GM12878 (cell line): ENCODE data around the gene CNOT11. TPM values are rescaled to one million over a fixed set of nuclear protein-coding genes. Genes with fewer than 3 reads are reported as not detected.

Experiments
- ATAC-seq: fragments of 200-7000 bp; cut with Tn5 transposase; 3 replicates; pipeline ENCODE4 v1.9.1; 2020; ENCODE audit warnings: mild to moderate bottlenecking, moderate library complexity
- BruUV-seq: library from RNA; stranded (reverse); fragments of 400-500 nt; replicated peaks from 2 replicates; lab custom pipeline; 2021; lab: Mats Ljungman, UMichigan
- CTCF ChIA-PET: fragments of 300-600 bp; sonication (Branson Sonifier 250); formaldehyde crosslinking; extraction: SDS; loops from one replicate; lab custom pipeline; 2021; ENCODE audit warnings: inconsistent platforms; lab: Yijun Ruan, JAX
- POLR2A ChIA-PET: fragments of 350-600 bp; formaldehyde crosslinking; extraction: SDS; loops from one replicate; lab custom pipeline; 2021; ENCODE audit warnings: inconsistent platforms; lab: Charles Lee
- RAD21 ChIA-PET: fragments of 300-600 bp; sonication (Branson Sonifier 250); formaldehyde crosslinking; loops from one replicate; lab custom pipeline; 2023; ENCODE audit warnings: antibody characterized with exemption; ENCODE audit not compliant: unreplicated experiment; lab: Charles Lee
- SMC1A ChIA-PET: fragments of 300-600 bp; sonication (Branson Sonifier 250); formaldehyde crosslinking; loops from one replicate; lab custom pipeline; 2023; ENCODE audit not compliant: unreplicated experiment, uncharacterized antibody; lab: Charles Lee
- DNase-seq: peaks from one replicate; pipeline ENCODE4 v3.0.0-alpha.2; 2011; ENCODE audit warnings: low read depth, low spot score
- FAIRE-seq: peaks from 3 replicates; lab custom pipeline; 2011; peaks lifted over from hg19 to GRCh38; lab: Jason Lieb, UNC
- H2AFZ ChIP-seq: 2 replicates; pipeline ENCODE4 v1.6.0; 2011; ENCODE audit warnings: low read depth, low read length, control low read depth; ENCODE audit not compliant: control insufficient read depth
- H3K27ac ChIP-seq: 2 replicates; pipeline ENCODE4 v1.5.1; 2011; ENCODE audit warnings: control low read depth; ENCODE audit not compliant: control insufficient read depth, insufficient read depth
- H3K27me3 ChIP-seq, 2 experiments: replicated peaks in 1 of 2; 2 replicates each; pipeline versions ENCODE4 v1.6.0 to v1.6.1; 2011; ENCODE audit warnings: low read length in 1 of 2; ENCODE audit not compliant: control insufficient read depth in 2 of 2, insufficient read depth in 2 of 2
- H3K36me3 ChIP-seq, 2 experiments: 2 replicates each; pipeline ENCODE4 v1.5.1; 2011; ENCODE audit warnings: low read length in 1 of 2; ENCODE audit not compliant: control insufficient read depth in 2 of 2, insufficient read depth in 2 of 2
- H3K4me1 ChIP-seq: 2 replicates; pipeline ENCODE4 v1.6.1; 2011; ENCODE audit warnings: mild to moderate bottlenecking, low read length, moderate library complexity, mixed read lengths; ENCODE audit not compliant: control insufficient read depth, insufficient read depth
- H3K4me2 ChIP-seq: 2 replicates; pipeline ENCODE4 v1.6.0; 2011; ENCODE audit warnings: control low read depth; ENCODE audit not compliant: control insufficient read depth, insufficient read depth
- H3K4me3 ChIP-seq: fragments of 200-600 bp; sonication (generic); 2 replicates; pipeline ENCODE4 v1.5.1; 2016
- H3K79me2 ChIP-seq: 2 replicates; pipeline ENCODE4 v1.6.0; 2011; ENCODE audit warnings: low read length; ENCODE audit not compliant: control insufficient read depth, insufficient read depth
- H3K9ac ChIP-seq: 2 replicates; pipeline ENCODE4 v1.8.0; 2011; ENCODE audit warnings: low read length, control low read depth, mixed read lengths; ENCODE audit not compliant: control insufficient read depth, insufficient read depth
- H3K9me3 ChIP-seq: replicated peaks from 3 replicates; pipeline ENCODE4 v1.5.1; 2011; ENCODE audit warnings: mild to moderate bottlenecking, low read length; ENCODE audit not compliant: control insufficient read depth, insufficient read depth
- H4K20me1 ChIP-seq: 2 replicates; pipeline ENCODE4 v1.6.0; 2011; ENCODE audit not compliant: control insufficient read depth, insufficient read depth
- EED ChIP-seq: sonication (generic); IDR thresholded peaks from 2 replicates; pipeline ENCODE4 v1.6.1; 2016; ENCODE audit warnings: antibody characterized with exemption, low read depth
- MEF2A ChIP-seq: IDR thresholded peaks from 2 replicates; pipeline ENCODE4 v1.6.1; 2011; ENCODE audit warnings: low read depth, mild to moderate bottlenecking, low read length, moderate library complexity; ENCODE audit not compliant: insufficient read depth
- MTA3 ChIP-seq: IDR thresholded peaks from 2 replicates; pipeline ENCODE4 v1.6.1; 2012; ENCODE audit warnings: low read length, inconsistent platforms, borderline replicate concordance
- PAX5 ChIP-seq: IDR thresholded peaks from 2 replicates; pipeline ENCODE4 v1.6.1; 2011; ENCODE audit warnings: low read depth, low read length, borderline replicate concordance
- PML ChIP-seq: IDR thresholded peaks from 2 replicates; pipeline ENCODE4 v1.6.1; 2012; ENCODE audit warnings: low read length, inconsistent platforms
- RELB ChIP-seq: fragments of 450-650 bp; IDR thresholded peaks from 2 replicates; pipeline ENCODE4 v1.6.1; 2017; ENCODE audit warnings: low read depth, mild to moderate bottlenecking, moderate library complexity
- REST ChIP-seq: IDR thresholded peaks from 2 replicates; pipeline ENCODE4 v1.6.1; 2012; ENCODE audit warnings: mild to moderate bottlenecking, low read depth, low read length
- RFX5 ChIP-seq: IDR thresholded peaks from 2 replicates; pipeline ENCODE4 v1.6.1; 2011; ENCODE audit warnings: low read depth, low read length, improper control_type of control experiment
- WGBS: methylation state at CpG from one replicate; pipeline ENCODE4 v1.1.6; 2016; ENCODE audit warnings: low lambda C conversion rate; ENCODE audit not compliant: insufficient replicate concordance, insufficient coverage; ENCODE audit errors: missing lambda C conversion rate; 5-methylcytosine and 5-hydroxymethylcytosine counted together
- in situ Hi-C: fragments of 300-500 bp; cut with MboI; formaldehyde crosslinking; loops from 9 replicates; pipeline ENCODE4 v1.14.3; 2018; ENCODE audit warnings: mixed read lengths
- intact Hi-C: fragments of 100-400 bp; cut with micrococcal nuclease; formaldehyde crosslinking; loops from one replicate; pipeline ENCODE4 v1.14.2; 2022; ENCODE audit not compliant: unreplicated experiment
- polyA plus RNA-seq, 11 experiments: library from polyadenylated mRNA; depleted of rRNA in 4 of 11; unstranded in 6 of 11; stranded (reverse) in 5 of 11; fragments of >200 nt; fragmentation: Nextera tagmentation in 4 of 11; fragmentation: Illumina TruSeq in 1 of 11; extraction: Ambion mirVana in 4 of 11; extraction: Trizol in 1 of 11; gene quantifications; 1 replicate in 1 of 11; 2 replicates in 10 of 11; pipeline versions ENCODE4 v1.2.1 to v1.2.3, GENCODE V29; 2011 to 2016; ENCODE audit warnings: inconsistent platforms in 2 of 11, missing spikeins in 2 of 11, low read depth in 1 of 11
- total RNA-seq, 4 experiments: library from RNA; depleted of rRNA in 3 of 4; stranded (reverse); fragments of >200 nt in 3 of 4; fragmentation: Illumina TruSeq in 1 of 4; extraction: Trizol in 1 of 4; gene quantifications; 2 replicates each; pipeline versions ENCODE4 v1.2.1 to v1.2.3, GENCODE V29; 2013 to 2021
- TF ChIP-seq, protein P1 (sequence below), 3 experiments: IDR thresholded peaks in 2 of 3; conservative IDR thresholded peaks in 1 of 3; 2 replicates each; pipeline ENCODE4 v1.5.1; 2011; ENCODE audit warnings: low read depth in 3 of 3, low read length in 3 of 3, mild to moderate bottlenecking in 3 of 3, control low read depth in 2 of 3, moderate library complexity in 2 of 3, inconsistent platforms in 1 of 3, mixed read lengths in 1 of 3; ENCODE audit not compliant: control insufficient read depth in 2 of 3, insufficient read depth in 1 of 3; ENCODE audit errors: extremely low read depth in 1 of 3

The CNOT11 gene
- total and polyA plus RNA-seq, 10 of the 15 experiments (the other 5 are each of a cell fraction or from before 2014, with no cell fraction given) = 10.8 to 111 (median 50.5) TPM

- CTCF ChIA-PET = no interaction called here
Measured at GRCh38 chr2:101278925-101279324, 26.2 kb downstream of the CNOT11 start.

GRCh38 chr2:101281482-101281881, 28.8 kb downstream of the CNOT11 start:
- Histone ChIP-seq H3K4me3 (no peak overlapping the region), H2AFZ (no peak overlapping the region), H3K4me1 (no peaks in the 10 kb centered on the region), H3K27ac (no peak overlapping the region), H3K9ac (no peak overlapping the region), H3K79me2 (no peaks in the 10 kb centered on the region), H3K27me3 (no peaks in the 10 kb centered on the region), H3K4me2 (no peak overlapping the region), H3K36me3 (peaks cover 11 to 19% of the 10 kb centered on the region in 2 experiments; a peak in 3 of 4 replicates), H3K9me3 (no peaks in the 10 kb centered on the region), H4K20me1 (no peaks in the 10 kb centered on the region)
- DNase-seq (no peak), FAIRE-seq (no peak), ATAC-seq (no peak)
- in situ Hi-C loops = no loop called here
- no TSS peak for BruUV-seq
- intact Hi-C loops = no loop called here
- ChIA-PET RAD21 (no interaction called here), CTCF (interaction anchor here (0.6 to 2.4 kb wide), 4 partner anchors 10 to 312 kb away, joined by 3 to 8 read pairs (median 4); no protein-coding TSS in a partner anchor), SMC1A (interaction anchor here (0.9 to 2.1 kb wide), 5 partner anchors 10 to 40 kb away, joined by 3 to 9 read pairs (median 4); no protein-coding TSS in a partner anchor), POLR2A (no interaction called here)
- WGBS = 94% methylated on average over 4 of the region's 4 CpGs
- TF ChIP-seq PAX5 (no peak), MEF2A (no peak), REST (no peak), RELB (no peak), RFX5 (no peak), PML (no peak)

More at GRCh38 chr2:101278925-101279324, 26.2 kb downstream of the CNOT11 start:
- no peak for FAIRE-seq
- H3K9ac ChIP-seq = no peak overlapping the region
- no peaks in the 10 kb centered on the region for H3K27me3 ChIP-seq
- no peak overlapping the region for H2AFZ ChIP-seq
- intact Hi-C loops (no loop called here), in situ Hi-C loops (no loop called here)
- H4K20me1 ChIP-seq = no peaks in the 10 kb centered on the region
- peaks cover 11 to 13% of the 10 kb centered on the region in 2 experiments; a peak in 3 of 4 replicates for H3K36me3 ChIP-seq
- H3K9me3 ChIP-seq = no peaks in the 10 kb centered on the region
- no TSS peak for BruUV-seq
- ChIA-PET RAD21 (no interaction called here), SMC1A (interaction anchor here (1.3 kb wide), 1 partner anchor 20 kb away, joined by 3 read pairs; no protein-coding TSS in a partner anchor), POLR2A (interaction anchor here (1.4 kb wide), 1 partner anchor 15 kb away, joined by 4 read pairs; no protein-coding TSS in a partner anchor)
- no peak overlapping the region for H3K4me3 ChIP-seq
- no peak overlapping the region for H3K27ac ChIP-seq
- 97% methylated on average over 3 of the region's 3 CpGs for WGBS
- DNase-seq = no peak
- ATAC-seq = no peak
- H3K4me2 ChIP-seq = no peak overlapping the region
- no peaks in the 10 kb centered on the region for H3K79me2 ChIP-seq
- no peaks in the 10 kb centered on the region for H3K4me1 ChIP-seq
- TF ChIP-seq MTA3 (no peak), EED (no peak)
- TF ChIP-seq, protein P1, sequence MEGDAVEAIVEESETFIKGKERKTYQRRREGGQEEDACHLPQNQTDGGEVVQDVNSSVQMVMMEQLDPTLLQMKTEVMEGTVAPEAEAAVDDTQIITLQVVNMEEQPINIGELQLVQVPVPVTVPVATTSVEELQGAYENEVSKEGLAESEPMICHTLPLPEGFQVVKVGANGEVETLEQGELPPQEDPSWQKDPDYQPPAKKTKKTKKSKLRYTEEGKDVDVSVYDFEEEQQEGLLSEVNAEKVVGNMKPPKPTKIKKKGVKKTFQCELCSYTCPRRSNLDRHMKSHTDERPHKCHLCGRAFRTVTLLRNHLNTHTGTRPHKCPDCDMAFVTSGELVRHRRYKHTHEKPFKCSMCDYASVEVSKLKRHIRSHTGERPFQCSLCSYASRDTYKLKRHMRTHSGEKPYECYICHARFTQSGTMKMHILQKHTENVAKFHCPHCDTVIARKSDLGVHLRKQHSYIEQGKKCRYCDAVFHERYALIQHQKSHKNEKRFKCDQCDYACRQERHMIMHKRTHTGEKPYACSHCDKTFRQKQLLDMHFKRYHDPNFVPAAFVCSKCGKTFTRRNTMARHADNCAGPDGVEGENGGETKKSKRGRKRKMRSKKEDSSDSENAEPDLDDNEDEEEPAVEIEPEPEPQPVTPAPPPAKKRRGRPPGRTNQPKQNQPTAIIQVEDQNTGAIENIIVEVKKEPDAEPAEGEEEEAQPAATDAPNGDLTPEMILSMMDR (IDR thresholded peaks at IDR 0.05 in 2 of 3, conservative IDR thresholded peaks at IDR 0.05 in 1 of 3; ENCODE audit: control insufficient read depth in 2 of 3, extremely low read depth in 1 of 3, insufficient read depth in 1 of 3, low read depth in 3 of 3, low read length in 3 of 3) = no peak
